Neural progenitor cell (in vitro differentiated cells): ENCODE data around the gene SLC46A2. TPM values are rescaled to one million over a fixed set of nuclear protein-coding genes. Genes with fewer than 3 reads are reported as not detected.

Source experiments
- DNase-seq: peaks from one replicate; pipeline ENCODE4 v3.0.0-alpha.2; 2016; ENCODE audit warnings: low spot score
- H2AFZ ChIP-seq: fragments of 200-600 bp; sonication (generic); replicated peaks from 2 replicates; pipeline ENCODE4 v1.6.1; 2016; ENCODE audit warnings: antibody characterized with exemption
- H3F3A ChIP-seq: fragments of 200-600 bp; sonication (generic); 2 replicates; pipeline ENCODE4 v1.6.1; 2016; ENCODE audit warnings: antibody characterized with exemption, low read depth
- H3K27ac ChIP-seq: fragments of 200-600 bp; sonication (generic); 2 replicates; pipeline ENCODE4 v1.5.1; 2016; ENCODE audit warnings: mild to moderate bottlenecking
- H3K27me3 ChIP-seq: fragments of 200-600 bp; sonication (generic); 2 replicates; pipeline ENCODE4 v1.6.1; 2016; ENCODE audit warnings: mild to moderate bottlenecking, moderate library complexity
- H3K36me3 ChIP-seq: fragments of 200-600 bp; sonication (generic); 2 replicates; pipeline ENCODE4 v1.5.1; 2016
- H3K4me1 ChIP-seq: fragments of 200-600 bp; sonication (generic); 2 replicates; pipeline ENCODE4 v1.6.1; 2016; ENCODE audit warnings: mixed run types
- H3K4me2 ChIP-seq: fragments of 200-600 bp; sonication (generic); 2 replicates; pipeline ENCODE4 v1.6.1; 2016
- H3K4me3 ChIP-seq: fragments of 200-600 bp; sonication (generic); 2 replicates; pipeline ENCODE4 v1.5.1; 2016
- H3K79me2 ChIP-seq: fragments of 200-600 bp; sonication (generic); 2 replicates; pipeline ENCODE4 v1.6.1; 2016; ENCODE audit warnings: low read depth
- H3K9ac ChIP-seq: fragments of 200-600 bp; sonication (generic); 2 replicates; pipeline ENCODE4 v1.6.1; 2016
- H3K9me3 ChIP-seq: fragments of 200-600 bp; sonication (generic); 2 replicates; pipeline ENCODE4 v1.5.1; 2016; ENCODE audit warnings: low read depth
- H4K20me1 ChIP-seq: fragments of 200-600 bp; sonication (generic); 2 replicates; pipeline ENCODE4 v1.6.1; 2016; ENCODE audit warnings: low read depth
- H3K27ac Mint-ChIP-seq: 3 replicates; pipeline ENCODE4 v1.8.0; 2021; ENCODE audit warnings: mixed read lengths
- H3K27me3 Mint-ChIP-seq: 2 replicates; pipeline ENCODE4 v1.8.0; 2022; ENCODE audit warnings: low read depth, mild to moderate bottlenecking, inconsistent platforms, moderate library complexity, mixed read lengths; ENCODE audit not compliant: insufficient read depth
- H3K36me3 Mint-ChIP-seq: 3 replicates; pipeline ENCODE4 v1.8.0; 2021; ENCODE audit warnings: mixed read lengths
- H3K4me1 Mint-ChIP-seq: 3 replicates; pipeline ENCODE4 v1.8.0; 2021; ENCODE audit warnings: mixed read lengths
- H3K4me3 Mint-ChIP-seq: 3 replicates; pipeline ENCODE4 v1.8.0; 2021; ENCODE audit warnings: mild to moderate bottlenecking, moderate library complexity, mixed read lengths
- H3K9me3 Mint-ChIP-seq: 3 replicates; pipeline ENCODE4 v1.8.0; 2020; ENCODE audit warnings: mixed read lengths
- CTCF ChIP-seq: fragments of 200-600 bp; sonication (generic); IDR thresholded peaks from 2 replicates; pipeline ENCODE4 v1.5.1; 2017; ENCODE audit warnings: antibody characterized with exemption, mild to moderate bottlenecking
- EZH2 ChIP-seq: fragments of 200-600 bp; sonication (generic); IDR thresholded peaks from 2 replicates; pipeline ENCODE4 v1.6.1; 2017; ENCODE audit warnings: antibody characterized with exemption, mild to moderate bottlenecking, moderate library complexity
- EZH2phosphoT487 ChIP-seq: fragments of 200-600 bp; sonication (generic); IDR thresholded peaks from 2 replicates; pipeline ENCODE4 v1.6.1; 2017; ENCODE audit warnings: antibody characterized with exemption
- total RNA-seq: library from RNA; depleted of rRNA; stranded (reverse); fragments of >200 nt; gene quantifications from 2 replicates; pipeline ENCODE4 v1.2.3, GENCODE V29; 2015; ENCODE audit warnings: low replicate concordance

Gene SLC46A2
- total RNA-seq, 1 donor from 2014 or later = not detected

GRCh38 chr9:112848316-112849151 lies 42.1 kb downstream of the SLC46A2 start:
- Mint-ChIP-seq H3K9me3 (peaks cover 4% of the 10 kb centered on the region), H3K36me3 (peaks cover 19% of the 10 kb centered on the region), H3K4me1 (peaks cover 9% of the 10 kb centered on the region), H3K27ac (no peak overlapping the region), H3K4me3 (no peak overlapping the region), H3K27me3 (peaks cover 3% of the 10 kb centered on the region)
- Histone ChIP-seq H3K4me2 (peak overlapping the region; percentile 53), H2AFZ (no peak overlapping the region), H4K20me1 (peaks cover 3% of the 10 kb centered on the region), H3K9me3 (no peaks in the 10 kb centered on the region), H3F3A (peaks cover 12% of the 10 kb centered on the region), H3K4me1 (peaks cover 13% of the 10 kb centered on the region), H3K27ac (no peak overlapping the region), H3K9ac (no peak overlapping the region), H3K36me3 (no peaks in the 10 kb centered on the region), H3K27me3 (no peaks in the 10 kb centered on the region), H3K79me2 (no peaks in the 10 kb centered on the region), H3K4me3 (no peak overlapping the region)
- no peak for TF ChIP-seq EZH2phosphoT487
- no peak for TF ChIP-seq EZH2
- TF ChIP-seq CTCF = peak; percentile 34
- peak; percentile 61 for DNase-seq

- peaks cover 4% of the 10 kb centered on the region for H3K9me3 Mint-ChIP-seq
- H3F3A ChIP-seq = peaks cover 12% of the 10 kb centered on the region
- peaks cover 20% of the 10 kb centered on the region for H3K36me3 Mint-ChIP-seq
- H2AFZ ChIP-seq = no peak overlapping the region
- H3K36me3 ChIP-seq = no peaks in the 10 kb centered on the region
- H3K4me2 ChIP-seq = no peak overlapping the region
- no peak overlapping the region for H3K27ac ChIP-seq
- H3K27me3 Mint-ChIP-seq = peaks cover 3% of the 10 kb centered on the region
- peaks cover 9% of the 10 kb centered on the region for H3K4me1 Mint-ChIP-seq
- no peaks in the 10 kb centered on the region for H3K27me3 ChIP-seq
- no peak overlapping the region for H3K9ac ChIP-seq
- TF ChIP-seq EZH2phosphoT487 = no peak
- H3K79me2 ChIP-seq = no peaks in the 10 kb centered on the region
- H4K20me1 ChIP-seq = peaks cover 3% of the 10 kb centered on the region
- no peaks in the 10 kb centered on the region for H3K9me3 ChIP-seq
- H3K4me3 ChIP-seq = no peak overlapping the region
- DNase-seq = no peak
- peak overlapping the region; percentile 54 for H3K27ac Mint-ChIP-seq
- no peak overlapping the region for H3K4me3 Mint-ChIP-seq
- H3K4me1 ChIP-seq = peaks cover 13% of the 10 kb centered on the region
These were observed 43.9 kb downstream of the SLC46A2 start for GRCh38 chr9:112846528-112847488.

GRCh38 chr9:112844771-112845542 lies 45.7 kb downstream of the SLC46A2 start:
- Mint-ChIP-seq H3K4me1 (peaks cover 6% of the 10 kb centered on the region), H3K36me3 (peaks cover 15% of the 10 kb centered on the region), H3K9me3 (peaks cover 4% of the 10 kb centered on the region), H3K27me3 (no peaks in the 10 kb centered on the region), H3K27ac (no peak overlapping the region), H3K4me3 (no peak overlapping the region)
- Histone ChIP-seq H3K9me3 (no peaks in the 10 kb centered on the region), H3K4me3 (no peak overlapping the region), H3K4me1 (peaks cover 13% of the 10 kb centered on the region), H3K4me2 (no peak overlapping the region), H3K9ac (no peak overlapping the region), H4K20me1 (peaks cover 3% of the 10 kb centered on the region), H3K27me3 (no peaks in the 10 kb centered on the region), H2AFZ (no peak overlapping the region), H3K27ac (no peak overlapping the region), H3K79me2 (no peaks in the 10 kb centered on the region), H3K36me3 (no peaks in the 10 kb centered on the region), H3F3A (peaks cover 12% of the 10 kb centered on the region)
- peak; percentile 100 for TF ChIP-seq CTCF
- TF ChIP-seq EZH2 = no peak
- TF ChIP-seq EZH2phosphoT487 = no peak
- DNase-seq = peak; percentile 76
